Measurements from ENCODE around the gene GATAD2A.
"Not testable (repeated sequence)": the region's sequence is repeated elsewhere in the genome, so short reads cannot be mapped to it uniquely, and the experiment has no call there.

Gene GATAD2A

DNA sequence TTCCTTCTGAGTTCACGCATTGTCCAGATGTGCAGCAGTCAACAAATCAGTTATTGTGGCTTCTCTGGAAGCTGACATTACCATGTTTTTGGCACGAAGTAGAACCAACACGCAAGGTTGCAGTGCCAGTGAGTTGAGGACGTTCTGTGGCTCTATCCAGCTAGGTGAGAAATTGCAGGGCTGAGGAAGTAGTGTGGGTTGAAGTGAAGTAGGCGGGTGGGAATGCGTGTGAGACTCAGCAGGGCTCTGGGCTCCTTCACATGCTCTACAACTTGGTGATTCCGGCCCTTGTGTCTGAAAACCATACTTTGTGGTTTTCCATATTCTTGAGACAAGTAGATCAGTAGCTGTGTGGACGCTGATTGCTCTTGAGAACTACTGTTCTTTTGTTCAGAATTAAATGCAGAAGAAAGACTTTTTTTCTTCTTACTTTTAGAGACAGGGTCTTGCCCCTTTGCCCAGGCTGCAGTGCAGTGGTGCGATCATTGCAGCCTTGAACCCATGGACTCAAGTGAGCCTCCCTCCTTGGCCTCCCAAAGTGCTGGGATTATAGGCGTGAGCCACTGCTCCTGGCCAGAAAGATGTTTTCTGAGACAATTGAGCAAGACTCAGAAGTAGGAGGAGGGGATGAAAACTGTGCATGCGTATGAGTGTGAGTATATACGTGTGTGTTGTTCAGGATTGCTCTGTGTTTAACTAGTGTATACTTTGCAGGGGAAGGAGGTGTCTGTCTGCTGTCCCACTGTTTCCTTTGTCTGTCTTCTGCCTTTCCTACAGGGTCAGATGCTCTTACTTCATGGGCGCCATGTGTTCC lies 46.2 kb downstream of the GATAD2A start:
- DNase-seq, result no peak

DNA sequence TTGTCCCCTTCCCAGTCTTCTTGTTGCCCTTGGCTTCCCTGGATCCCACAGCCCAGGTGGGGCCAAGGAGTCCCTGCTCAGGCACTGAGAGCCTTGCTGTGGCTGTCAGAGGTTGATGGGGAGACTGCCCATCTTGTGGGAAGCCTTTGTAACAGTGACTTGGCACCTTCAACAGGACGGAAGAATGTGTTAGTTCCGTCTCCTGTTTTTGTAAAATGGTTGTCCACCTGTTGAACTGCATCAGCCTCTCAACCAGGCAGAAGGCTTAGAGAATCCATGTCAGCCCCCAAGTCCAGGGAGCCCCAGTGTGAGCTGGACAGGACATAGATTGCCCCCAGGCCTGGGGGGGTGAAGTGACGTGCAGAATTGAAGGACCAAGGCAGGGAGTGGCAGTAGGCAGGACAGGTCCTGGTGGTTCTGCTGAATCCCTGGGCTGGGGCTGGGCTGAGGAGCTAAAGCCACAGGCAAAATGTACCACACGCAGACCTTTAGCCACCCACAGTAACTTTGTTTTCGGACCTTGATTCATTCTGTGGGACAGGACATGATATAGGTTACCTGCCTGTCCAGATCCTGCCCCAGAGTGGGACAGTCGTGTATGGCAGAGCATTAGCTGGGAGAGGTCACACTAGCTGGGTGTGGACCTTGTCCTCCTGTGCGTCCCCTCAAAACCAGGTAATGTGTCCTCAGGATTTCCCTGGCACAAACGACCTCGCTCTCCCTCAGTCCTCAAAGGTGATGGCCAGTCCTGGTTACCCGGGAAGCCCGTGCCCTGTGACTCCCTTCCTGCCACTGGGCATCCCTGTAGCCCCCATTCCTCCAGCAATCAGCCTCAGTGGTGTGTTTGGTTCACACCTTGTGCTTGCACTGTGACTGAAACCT lies 47.0 kb downstream of the GATAD2A start:
- no peak for DNase-seq

DNA sequence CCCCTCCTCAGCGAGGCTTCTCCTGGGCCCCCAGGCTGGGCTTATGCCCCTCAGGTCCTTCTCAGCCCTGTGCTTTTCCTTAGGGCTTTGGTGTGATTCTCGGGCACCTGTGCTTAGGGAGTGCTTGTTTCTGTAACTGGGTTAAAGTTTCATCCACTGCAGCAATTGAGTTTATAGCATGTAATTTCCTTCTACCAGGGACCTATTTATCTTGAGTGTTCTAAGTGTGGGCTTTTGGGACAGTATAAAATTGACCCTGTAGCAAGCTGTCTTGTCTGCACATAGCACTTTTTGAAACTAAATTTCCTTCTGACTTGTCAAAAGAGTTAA lies 47.6 kb downstream of the GATAD2A start:
- DNase-seq, result no peak

DNA sequence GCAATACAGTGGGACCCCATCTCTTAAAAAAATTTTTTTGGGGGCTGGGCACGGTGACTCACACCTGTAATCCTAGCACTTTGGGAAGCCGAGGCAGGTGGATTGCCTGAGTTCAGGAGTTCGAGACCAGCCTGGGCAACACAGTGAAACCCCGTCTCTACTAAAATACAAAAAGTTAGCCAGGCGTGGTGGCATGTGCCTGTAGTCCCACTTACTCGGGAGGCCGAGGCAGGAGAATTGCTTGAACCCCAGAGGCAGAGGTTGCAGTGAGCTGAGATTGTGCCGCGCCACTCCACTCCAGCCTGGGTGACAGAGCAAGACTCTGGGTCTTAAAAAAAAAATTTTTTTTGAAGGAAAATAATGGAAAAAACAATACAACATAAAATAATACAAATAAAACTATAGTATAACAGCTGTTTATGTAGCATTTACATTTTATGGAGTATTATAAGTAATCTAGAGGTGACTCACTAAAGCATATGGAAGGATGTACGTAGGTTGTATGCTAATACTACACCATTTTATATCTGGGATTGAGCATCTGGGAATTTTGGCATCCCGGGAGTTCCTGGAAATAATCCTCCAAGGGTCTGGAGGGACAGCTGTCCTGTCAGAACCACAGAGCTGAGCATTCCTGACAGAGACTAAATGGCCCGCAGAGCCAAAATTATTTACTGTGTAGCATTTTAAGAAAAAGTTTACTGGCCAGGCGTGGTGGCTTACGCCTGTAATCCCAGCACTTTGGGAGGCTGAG lies 49.9 kb downstream of the GATAD2A start:
- DNase-seq, result not testable (repeated sequence)

DNA sequence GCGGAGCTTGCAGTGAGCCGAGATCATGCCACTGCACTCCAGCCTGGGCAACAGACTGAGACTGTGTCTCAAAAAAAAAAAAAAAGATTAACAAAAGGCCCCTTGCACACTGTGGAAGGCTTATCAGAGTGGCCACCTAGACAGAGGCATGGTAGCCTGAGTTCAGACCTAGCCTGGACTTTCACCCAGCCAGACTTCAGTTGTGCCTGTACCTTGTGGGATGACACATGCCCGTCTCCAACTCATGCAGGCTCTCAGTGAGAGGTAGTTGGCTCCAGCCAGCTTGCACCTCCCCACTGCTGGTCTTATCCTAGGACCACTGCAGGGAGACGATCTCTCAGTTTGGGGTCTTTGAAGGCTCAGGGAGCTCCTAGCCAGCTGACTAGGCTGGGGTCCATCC lies 52.2 kb downstream of the GATAD2A start:
- no peak for DNase-seq

DNA sequence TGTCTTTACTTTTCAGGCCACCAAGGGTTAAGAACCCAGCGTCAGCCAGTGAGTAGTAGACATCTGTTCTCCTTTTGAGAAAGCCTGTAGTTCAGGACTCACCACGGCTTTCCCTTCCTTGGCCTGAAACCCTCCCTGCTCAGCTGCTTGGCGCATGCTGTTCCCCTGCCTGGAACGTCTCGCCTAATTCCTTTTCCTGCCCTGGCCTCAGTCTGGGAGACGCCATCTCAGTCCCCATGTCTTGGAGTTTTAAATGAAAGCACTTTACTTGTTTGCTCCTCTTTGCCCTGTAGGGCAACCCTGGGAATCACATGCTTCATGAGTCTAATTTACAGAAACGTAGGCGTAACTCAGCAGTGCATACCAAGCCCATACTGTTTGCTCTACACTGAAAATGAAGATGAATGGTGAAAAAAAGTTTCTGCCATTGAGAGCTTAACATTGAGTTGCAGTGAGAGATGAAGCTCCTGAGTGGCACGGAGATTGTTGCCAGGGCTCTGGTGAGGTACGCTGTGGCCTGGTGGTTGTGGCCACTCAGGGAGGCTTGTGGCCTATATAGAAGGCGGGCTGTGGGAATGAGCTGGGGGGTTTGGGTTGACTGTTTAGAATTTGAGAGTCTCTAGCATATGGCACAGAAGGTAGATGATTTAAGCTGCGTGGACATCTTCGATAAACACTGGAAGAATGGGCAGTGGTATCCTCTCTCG lies 52.8 kb downstream of the GATAD2A start:
- no peak for DNase-seq

DNA sequence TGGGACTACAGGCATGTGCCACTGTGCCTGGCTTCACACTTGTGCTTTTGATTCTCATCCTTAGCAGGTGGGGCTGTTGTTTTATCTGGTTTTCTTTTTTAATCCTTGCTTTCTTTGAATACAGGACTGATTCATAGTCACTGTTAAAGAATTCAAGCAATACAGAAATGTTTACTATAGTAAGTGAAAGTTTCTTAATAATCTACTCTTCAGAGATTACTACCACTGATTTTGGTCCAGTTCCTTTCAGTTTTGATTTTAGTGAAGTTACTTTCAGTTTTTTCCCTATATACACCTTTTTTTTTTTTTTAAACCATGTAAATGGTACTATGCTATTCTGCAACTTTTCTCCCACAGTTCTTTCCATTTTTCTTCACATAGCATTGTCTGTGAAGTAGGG lies 53.6 kb downstream of the GATAD2A start:
- no peak for DNase-seq

DNA sequence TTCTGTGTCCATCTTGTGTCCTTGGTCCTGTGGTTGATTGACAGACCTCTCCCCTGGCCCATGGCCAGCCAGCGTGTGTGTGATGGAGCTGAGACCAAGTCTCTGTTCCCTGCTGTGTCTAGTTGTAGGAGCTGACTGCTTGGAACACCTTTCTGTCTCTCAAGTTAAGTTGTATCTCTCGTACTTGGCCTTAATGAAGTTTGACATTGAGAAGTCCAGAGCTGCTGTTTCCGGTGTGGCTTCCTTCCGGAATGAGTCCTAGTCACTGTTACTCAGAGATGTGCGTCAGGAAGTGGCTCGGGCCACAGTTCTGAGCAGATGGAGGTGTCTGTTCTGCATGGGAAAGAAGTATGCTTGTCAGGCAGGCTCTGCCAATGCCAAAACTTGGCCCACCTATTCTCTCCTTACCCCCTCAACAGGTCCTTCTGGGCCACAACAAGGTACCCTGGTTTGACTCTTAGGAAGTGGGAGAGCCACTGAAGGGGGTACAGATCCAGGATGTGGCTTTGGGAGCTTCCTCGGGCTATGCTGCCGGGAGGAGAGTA lies 54.3 kb downstream of the GATAD2A start:
- DNase-seq, result no peak

DNA sequence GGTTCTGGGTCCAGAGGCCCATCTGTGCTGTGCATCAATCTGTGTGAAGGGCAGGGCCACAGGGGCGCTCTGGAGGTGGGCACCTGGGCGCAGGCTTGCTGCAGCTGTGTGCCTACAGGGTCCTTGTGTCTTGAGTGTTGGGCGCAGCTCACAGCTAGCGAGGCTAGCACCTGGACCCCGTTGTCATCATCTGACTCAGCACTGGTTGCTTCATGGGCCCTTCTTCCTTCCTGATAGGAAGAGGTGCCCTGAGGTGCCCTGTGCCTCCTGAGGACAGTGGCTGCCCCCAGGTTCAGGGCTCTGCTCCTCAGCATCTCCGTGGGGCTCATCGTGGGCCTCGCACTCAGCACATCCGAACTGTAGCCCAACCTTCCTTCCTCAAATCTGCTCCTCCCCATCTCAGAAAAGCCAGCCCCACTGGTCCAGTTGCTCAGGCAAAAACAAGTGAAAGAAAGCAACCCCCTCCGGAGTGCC lies 54.8 kb downstream of the GATAD2A start:
- DNase-seq, result no peak

DNA sequence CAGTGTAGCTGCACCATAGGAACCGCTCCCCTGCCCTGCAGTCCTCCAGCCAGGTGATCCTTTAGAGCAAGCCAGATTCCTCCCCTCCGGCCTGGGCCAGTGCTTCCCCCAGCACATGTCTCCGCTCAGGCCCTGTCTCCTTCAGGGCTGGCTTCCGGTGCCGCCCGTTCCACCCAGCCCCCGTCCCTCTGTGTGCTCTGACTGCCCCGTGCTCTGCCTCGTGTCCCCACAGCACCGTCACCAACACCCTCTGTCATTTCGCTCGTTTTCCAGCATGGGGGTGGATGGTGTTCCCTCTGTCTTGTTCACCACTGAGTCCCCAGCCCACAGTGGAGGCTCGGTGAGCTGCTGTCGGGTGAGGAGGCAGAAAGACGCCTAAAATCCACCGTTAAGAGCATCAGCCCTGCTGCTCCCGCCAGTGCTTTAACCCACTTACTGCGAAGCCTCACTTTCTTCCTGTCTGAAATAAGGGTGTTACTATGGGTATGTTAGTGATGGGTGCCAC lies 55.3 kb downstream of the GATAD2A start:
- DNase-seq, result no peak

DNA sequence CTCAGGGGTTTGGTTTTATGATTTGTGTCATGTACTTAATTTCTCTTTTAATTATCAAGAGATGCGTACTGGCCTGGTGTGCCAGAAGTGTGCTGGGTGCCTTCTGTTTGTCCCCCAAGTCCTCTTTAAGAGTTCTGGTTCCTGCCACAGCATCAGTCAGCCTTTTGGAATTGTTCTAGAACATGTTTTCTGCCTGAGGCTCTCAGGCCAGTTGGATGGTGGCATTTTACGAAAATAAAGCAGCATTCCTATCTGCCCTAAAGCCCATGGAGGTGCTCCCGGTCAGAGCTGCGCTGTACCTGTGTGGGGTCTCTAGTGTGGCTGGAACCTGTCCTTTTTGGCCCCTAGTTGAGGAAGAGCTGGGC lies 55.8 kb downstream of the GATAD2A start:
- no peak for DNase-seq

DNA sequence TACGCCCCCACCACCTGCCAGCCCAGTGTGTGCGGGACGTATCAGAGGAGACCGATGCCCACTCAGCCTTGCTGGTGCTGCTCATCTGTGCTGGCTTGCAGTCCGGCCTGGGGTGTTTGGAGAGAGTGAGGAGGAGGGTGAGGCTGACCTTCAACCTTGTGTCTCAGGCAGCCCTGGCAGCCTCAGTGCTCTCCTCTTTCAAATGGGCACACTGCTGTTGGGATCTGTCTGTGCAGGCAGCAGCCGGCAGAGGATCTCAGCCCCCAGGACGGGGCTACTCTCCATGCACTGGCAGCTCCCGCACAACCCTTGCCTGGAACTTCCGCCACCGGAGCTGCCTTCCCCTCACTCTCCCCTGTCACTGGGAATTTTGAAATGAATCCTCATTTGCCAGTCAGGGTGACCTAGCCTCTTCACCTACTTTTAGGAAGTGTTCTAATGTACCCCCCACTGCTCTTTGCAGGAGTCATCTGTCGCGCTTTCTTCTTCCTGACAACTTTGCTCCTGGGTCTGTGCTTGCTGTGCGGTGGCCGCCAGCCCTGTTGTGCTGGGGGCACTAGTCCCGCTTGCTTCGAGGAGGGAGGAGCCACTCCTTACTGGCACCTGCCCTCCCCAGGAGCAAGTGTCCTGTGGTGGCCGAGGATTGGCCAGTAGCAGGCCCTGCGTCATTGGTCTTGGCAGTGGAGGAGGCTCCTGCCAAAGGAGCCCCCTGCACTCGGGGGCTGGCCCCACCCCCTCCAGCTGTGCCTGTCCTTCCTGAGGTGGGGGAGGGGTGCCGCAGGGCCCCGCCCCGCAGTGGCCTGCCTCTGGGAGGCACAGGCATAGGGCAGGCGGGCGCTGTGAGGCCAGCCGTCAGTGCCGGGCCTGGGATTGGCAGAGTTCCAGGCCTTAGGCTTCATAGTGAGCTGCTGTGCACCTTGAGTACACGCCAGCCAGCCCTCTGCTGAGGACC lies 56.5 kb downstream of the GATAD2A start:
- DNase-seq, result no peak

DNA sequence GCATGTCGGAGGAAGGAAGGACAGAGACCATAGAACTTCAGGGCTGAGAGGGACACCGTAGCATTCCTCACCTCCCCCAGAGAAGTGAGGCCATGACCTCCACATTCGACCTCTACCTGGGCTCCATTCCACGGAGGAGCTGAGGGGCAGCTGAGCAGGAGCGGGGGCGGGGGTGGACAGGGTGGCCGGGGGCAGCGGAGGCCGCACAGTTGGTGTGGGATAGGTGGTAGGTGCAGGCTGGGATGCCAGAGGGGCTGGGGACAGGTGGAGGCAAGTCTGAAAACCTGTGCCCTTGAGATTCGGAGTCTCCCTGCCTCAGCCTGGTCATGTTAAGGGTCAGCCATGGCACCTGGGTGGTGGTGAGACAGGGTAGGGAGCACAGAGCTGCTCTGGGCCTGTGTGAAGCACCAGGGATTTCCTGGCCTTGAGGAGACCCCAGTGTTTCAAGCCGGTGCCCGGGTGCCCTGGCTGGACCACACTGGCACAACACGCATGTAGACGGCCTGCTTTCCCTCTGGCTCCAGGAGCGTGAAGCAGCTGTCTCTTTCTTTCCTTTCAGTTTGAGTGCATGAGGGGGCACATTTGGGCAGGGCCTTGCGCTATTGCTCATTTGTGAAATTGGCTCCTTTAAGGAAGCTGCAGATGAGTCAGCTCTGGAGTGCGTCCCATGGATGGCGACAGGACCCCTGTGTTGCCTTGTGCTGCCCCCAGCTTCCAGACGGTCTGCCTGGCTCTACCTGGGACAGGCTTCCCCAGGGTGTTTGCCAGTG lies 58.1 kb downstream of the GATAD2A start:
- DNase-seq, result no peak

DNA sequence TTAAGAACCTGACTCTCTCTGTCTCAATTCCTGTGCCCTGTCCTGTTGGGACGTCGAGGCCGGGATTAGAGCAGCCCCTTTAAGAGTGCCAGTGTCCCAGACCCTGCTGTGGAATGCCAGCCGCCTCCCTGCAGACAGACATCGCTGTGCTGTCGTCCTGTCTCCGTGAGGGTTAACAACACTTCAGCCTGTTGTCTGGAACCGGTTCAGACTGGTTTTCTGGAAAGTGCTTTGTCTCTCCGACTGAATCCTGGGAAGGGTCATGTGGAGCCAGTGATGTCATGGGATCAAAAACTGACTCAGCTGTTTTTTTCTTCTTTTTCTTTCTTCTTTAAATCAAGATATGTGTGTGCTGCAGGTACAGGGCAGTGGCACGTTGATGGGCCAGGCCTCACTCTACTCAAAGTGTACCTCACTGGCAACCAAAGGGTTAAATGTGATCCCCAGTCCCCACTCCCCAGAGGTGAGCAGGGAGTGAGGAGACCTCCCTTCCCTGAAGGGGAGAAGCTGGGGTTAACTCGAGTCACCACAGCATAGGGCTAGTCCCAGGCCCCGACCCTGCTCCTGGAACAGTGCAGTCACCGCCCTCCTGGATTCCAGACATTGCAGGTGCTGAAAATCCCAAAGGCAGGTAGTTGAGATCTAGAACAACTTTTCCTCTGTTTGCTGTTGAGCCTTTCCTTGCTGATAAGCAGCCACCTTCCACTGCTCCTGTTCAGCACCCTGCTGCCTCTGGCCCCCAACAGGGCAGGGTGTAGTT lies 59.0 kb downstream of the GATAD2A start:
- DNase-seq, result no peak

DNA sequence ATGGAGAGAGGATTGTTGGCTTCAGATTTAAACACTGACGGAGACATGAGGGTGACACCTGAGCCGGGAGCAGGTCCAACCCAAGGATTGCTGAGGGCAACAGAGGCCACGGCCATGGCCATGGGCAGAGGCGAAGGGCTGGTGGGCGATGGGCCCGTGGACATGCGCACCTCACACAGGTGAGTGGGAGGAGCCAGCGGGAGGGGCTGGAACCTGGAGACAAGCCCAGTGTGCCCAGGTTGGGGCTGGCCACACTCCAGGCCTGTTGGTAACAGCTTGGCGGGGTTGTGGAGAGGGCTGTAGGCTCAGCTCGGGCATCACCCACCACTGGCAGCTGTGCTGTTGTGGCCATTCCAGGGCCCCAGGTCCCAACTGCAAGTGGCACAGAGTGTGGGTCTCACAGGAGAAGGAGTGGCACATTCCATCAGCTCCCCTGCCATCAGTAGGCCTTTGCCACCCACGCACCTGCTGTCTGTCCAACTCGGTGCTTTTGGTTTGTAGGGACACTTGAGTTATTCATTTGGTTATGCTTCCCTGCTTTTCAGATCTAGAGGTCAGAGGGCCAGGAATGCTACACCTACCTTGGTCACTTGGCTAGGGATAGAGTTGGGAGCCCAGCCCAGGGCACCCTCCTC lies 60.1 kb downstream of the GATAD2A start:
- no peak for DNase-seq

DNA sequence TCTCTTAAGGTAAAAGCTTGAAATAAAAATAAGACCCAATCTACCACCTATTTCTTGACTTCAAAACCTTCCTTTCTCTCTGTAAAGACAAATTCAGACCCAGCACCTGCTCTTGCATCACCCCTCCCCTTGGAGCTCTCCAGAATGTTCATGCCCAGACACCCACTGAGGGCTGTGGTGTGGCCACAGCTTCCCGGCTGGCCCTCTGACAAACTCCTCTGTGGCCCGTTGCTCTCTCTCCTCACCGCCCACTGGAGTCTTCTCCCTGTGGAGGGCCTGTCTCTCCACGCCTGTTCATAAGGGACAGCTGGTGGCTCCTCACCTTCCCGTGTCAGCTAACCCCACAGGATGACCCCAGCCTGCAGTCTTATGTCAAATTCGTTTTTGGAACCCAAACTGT lies 60.7 kb downstream of the GATAD2A start:
- DNase-seq, result no peak

DNA sequence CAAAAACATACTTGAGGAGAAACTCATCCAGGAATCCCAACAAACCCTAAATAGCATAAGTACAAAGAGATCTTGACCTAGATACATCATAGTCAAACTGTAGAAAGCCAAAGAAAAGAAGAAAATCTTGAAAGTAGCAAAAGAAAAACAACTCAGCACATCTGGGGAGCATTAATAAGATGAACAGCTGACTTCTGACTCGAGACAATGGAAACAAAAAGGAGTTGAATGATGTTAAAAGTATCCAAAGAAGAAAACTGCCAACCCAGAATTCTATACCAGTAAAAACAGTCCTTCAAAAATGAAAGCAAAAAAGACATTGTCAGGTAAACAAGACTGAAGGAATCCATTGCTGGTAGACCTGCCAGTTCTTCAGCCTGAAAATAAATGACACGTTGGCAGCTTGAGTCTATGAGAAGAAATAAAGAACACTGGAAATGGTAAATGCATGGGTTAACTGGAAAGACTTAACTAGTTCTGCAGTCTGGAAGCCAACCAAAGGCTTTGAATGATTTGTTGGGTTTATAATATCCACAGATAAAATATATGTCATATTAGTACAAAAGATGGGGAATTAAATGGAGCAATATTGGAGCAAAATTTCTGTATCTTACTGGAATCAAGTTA lies 63.1 kb downstream of the GATAD2A start:
- DNase-seq, result no peak

DNA sequence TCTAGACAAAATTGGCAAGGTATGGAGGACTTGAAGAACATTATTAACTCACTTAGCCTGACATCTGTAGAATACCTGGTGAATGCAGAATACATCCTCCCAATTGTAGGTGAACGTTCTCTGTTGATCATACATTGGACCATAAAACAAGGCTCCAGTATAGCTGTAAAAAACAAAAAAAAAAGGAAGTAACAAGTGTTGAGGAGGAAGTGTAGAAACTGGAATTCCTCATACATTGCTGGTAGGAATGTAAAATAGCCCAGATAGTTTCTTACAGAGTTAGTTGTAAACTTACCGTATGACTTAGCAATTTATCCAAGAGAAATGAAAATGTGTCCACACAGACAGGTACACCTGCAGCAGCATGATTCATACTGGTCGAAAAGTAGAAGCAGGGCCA lies 65.1 kb downstream of the GATAD2A start:
- DNase-seq, result no peak

DNA sequence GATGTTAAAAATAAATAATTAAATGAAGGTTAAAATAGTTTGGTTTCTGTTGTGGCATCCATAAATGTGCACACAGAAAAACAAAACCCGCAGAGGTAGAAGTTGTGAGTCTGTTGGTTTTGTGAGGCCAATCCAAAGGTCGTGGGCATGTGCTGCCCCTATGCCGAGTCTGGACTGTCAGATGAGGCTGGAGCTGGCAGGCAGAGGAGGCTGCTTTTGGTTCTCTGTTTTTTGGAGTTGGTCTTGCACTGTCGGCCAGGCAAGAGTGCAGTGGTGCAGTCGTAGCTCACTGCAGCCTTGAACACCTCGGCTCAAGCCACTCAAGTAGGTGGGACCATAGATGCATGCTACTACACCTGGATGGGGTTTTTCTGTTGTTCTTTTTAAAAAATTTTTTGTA lies 66.2 kb downstream of the GATAD2A start:
- no peak for DNase-seq
